Measurements from ENCODE around the gene ANKDD1B. TPM values are rescaled to one million over a fixed set of nuclear protein-coding genes. Genes with fewer than 3 reads are reported as not detected.
"Not testable (repeated sequence)": the region's sequence is repeated elsewhere in the genome, so short reads cannot be mapped to it uniquely, and the experiment has no call there.

ANKDD1B gene
- total and polyA plus RNA-seq, 2 experiments from 2014 or later: 0.15 TPM; not detected in 1

- Histone ChIP-seq H3F3A (ENCODE audit: insufficient read depth) (no peaks in the 10 kb centered on the region), H2AFZ (no peak overlapping the region), H4K20me1 (ENCODE audit: insufficient read depth) (no peaks in the 10 kb centered on the region), H3K9me3 (ENCODE audit: low read depth) (no peaks in the 10 kb centered on the region), H3K79me2 (ENCODE audit: insufficient read depth) (no peaks in the 10 kb centered on the region), H3K4me2 (ENCODE audit: unreplicated experiment) (no peak overlapping the region), H3K27ac (no peak overlapping the region), H3K9me2 (ENCODE audit: insufficient read depth) (no peaks in the 10 kb centered on the region), H3K36me3 (ENCODE audit: low read depth) (peaks cover 6% of the 10 kb centered on the region; the same call in 1 of the 2 replicates), H3K4me1 (ENCODE audit: insufficient read depth) (no peaks in the 10 kb centered on the region), H3K27me3 (replicated peaks; ENCODE audit: insufficient read depth) (no peaks in the 10 kb centered on the region), H3K4me3 (no peak overlapping the region), H3K9ac (no peak overlapping the region)
- in situ Hi-C loops (cut with MboI): no loop called here
- no peak for DNase-seq
- 87 to 89% methylated on average over 1 of the region's 1 CpG for WGBS, 2 experiments (ENCODE audit: low coverage in 1 of 2, low lambda C conversion rate in 2 of 2, missing lambda C conversion rate in 2 of 2)
- TF ChIP-seq EZH2 (IDR thresholded peaks at IDR 0.05; ENCODE audit: insufficient read depth, poor library complexity, severe bottlenecking): no peak
- no peak for TF ChIP-seq EZH2phosphoT487 (IDR thresholded peaks at IDR 0.05; ENCODE audit: insufficient read depth, low read depth)
These were observed 83.5 kb downstream of the ANKDD1B start for GRCh38 chr5:75694781-75695180.

- H3K36me3 ChIP-seq (ENCODE audit: low read depth); H3K4me1 ChIP-seq (ENCODE audit: insufficient read depth); DNase-seq; H4K20me1 ChIP-seq (ENCODE audit: insufficient read depth); H3K79me2 ChIP-seq (ENCODE audit: insufficient read depth); H3F3A ChIP-seq (ENCODE audit: insufficient read depth); H3K9ac ChIP-seq; H3K27me3 ChIP-seq (replicated peaks; ENCODE audit: insufficient read depth); H2AFZ ChIP-seq; H3K27ac ChIP-seq; H3K9me3 ChIP-seq (ENCODE audit: low read depth); H3K4me2 ChIP-seq (ENCODE audit: unreplicated experiment); in situ Hi-C loops (cut with MboI); H3K4me3 ChIP-seq; H3K9me2 ChIP-seq (ENCODE audit: insufficient read depth): not testable (repeated sequence)
- 89 to 92% methylated on average over 22 of the region's 22 CpGs for WGBS, 2 experiments (ENCODE audit: low coverage in 1 of 2, low lambda C conversion rate in 2 of 2, missing lambda C conversion rate in 2 of 2)
These were observed 84.5 kb downstream of the ANKDD1B start for GRCh38 chr5:75695472-75696351.

- no peak overlapping the region for H3K4me2 ChIP-seq (ENCODE audit: unreplicated experiment)
- no peak for DNase-seq
- in situ Hi-C loops (cut with MboI): no loop called here
- no peaks in the 10 kb centered on the region for H3K79me2 ChIP-seq (ENCODE audit: insufficient read depth)
- no peaks in the 10 kb centered on the region for H3K36me3 ChIP-seq (ENCODE audit: low read depth)
- no peak overlapping the region for H3K9ac ChIP-seq
- no peaks in the 10 kb centered on the region for H3K9me3 ChIP-seq (ENCODE audit: low read depth)
- no peak overlapping the region for H3K4me3 ChIP-seq
- H3F3A ChIP-seq (ENCODE audit: insufficient read depth): no peaks in the 10 kb centered on the region
- H3K27me3 ChIP-seq (replicated peaks; ENCODE audit: insufficient read depth): no peaks in the 10 kb centered on the region
- 97 to 99% methylated on average over 4 of the region's 4 CpGs for WGBS, 2 experiments (ENCODE audit: low coverage in 1 of 2, low lambda C conversion rate in 2 of 2, missing lambda C conversion rate in 2 of 2)
- no peaks in the 10 kb centered on the region for H3K4me1 ChIP-seq (ENCODE audit: insufficient read depth)
- no peak overlapping the region for H2AFZ ChIP-seq
- H4K20me1 ChIP-seq (ENCODE audit: insufficient read depth): no peaks in the 10 kb centered on the region
- H3K27ac ChIP-seq: no peak overlapping the region
- H3K9me2 ChIP-seq (ENCODE audit: insufficient read depth): no peaks in the 10 kb centered on the region
- no peak for TF ChIP-seq EZH2 (IDR thresholded peaks at IDR 0.05; ENCODE audit: insufficient read depth, poor library complexity, severe bottlenecking)
- no peak for TF ChIP-seq EZH2phosphoT487 (IDR thresholded peaks at IDR 0.05; ENCODE audit: insufficient read depth, low read depth)
These were observed 90.6 kb downstream of the ANKDD1B start for GRCh38 chr5:75701856-75702255.

- no peaks in the 10 kb centered on the region for H3K9me2 ChIP-seq (ENCODE audit: insufficient read depth)
- no peak overlapping the region for H2AFZ ChIP-seq
- no peaks in the 10 kb centered on the region for H4K20me1 ChIP-seq (ENCODE audit: insufficient read depth)
- no peak overlapping the region for H3K9ac ChIP-seq
- no peaks in the 10 kb centered on the region for H3K79me2 ChIP-seq (ENCODE audit: insufficient read depth)
- H3K4me3 ChIP-seq: no peak overlapping the region
- no peaks in the 10 kb centered on the region for H3F3A ChIP-seq (ENCODE audit: insufficient read depth)
- DNase-seq: peak; percentile 3
- no peaks in the 10 kb centered on the region for H3K36me3 ChIP-seq (ENCODE audit: low read depth)
- no peak overlapping the region for H3K27ac ChIP-seq
- H3K9me3 ChIP-seq (ENCODE audit: low read depth): no peaks in the 10 kb centered on the region
- in situ Hi-C loops (cut with MboI): no loop called here
- TF ChIP-seq EZH2phosphoT487 (IDR thresholded peaks at IDR 0.05; ENCODE audit: insufficient read depth, low read depth) (no peak), EZH2 (IDR thresholded peaks at IDR 0.05; ENCODE audit: insufficient read depth, poor library complexity, severe bottlenecking) (no peak)
- H3K4me2 ChIP-seq (ENCODE audit: unreplicated experiment): no peak overlapping the region
- WGBS, 2 experiments (ENCODE audit: low coverage in 1 of 2, low lambda C conversion rate in 2 of 2, missing lambda C conversion rate in 2 of 2): 100% methylated on average over 1 of the region's 1 CpG
- no peaks in the 10 kb centered on the region for H3K4me1 ChIP-seq (ENCODE audit: insufficient read depth)
- H3K27me3 ChIP-seq (replicated peaks; ENCODE audit: insufficient read depth): no peaks in the 10 kb centered on the region
These were observed 94.8 kb downstream of the ANKDD1B start for GRCh38 chr5:75706016-75706415.

Measured in GM23248 (cell line).